Gastrocnemius medialis (tissue), 4 donors: ENCODE measurements around the gene CCDC39.

Experiments used
- POLR2A ChIP-seq, 2 donors: fragments of 450-650 bp; IDR thresholded peaks; one replicate each; pipeline ENCODE4 v1.6.1; 2017; ENCODE audit warnings: antibody characterized with exemption in 2 of 2, mild to moderate bottlenecking in 2 of 2, moderate library complexity in 2 of 2
- TF ChIP-seq, protein P1 (sequence below), 5 experiments: fragments of 450-650 bp in 3 of 5; fragments of 200-600 bp in 2 of 5; sonication (generic) in 2 of 5; IDR thresholded peaks in 4 of 5; conservative IDR thresholded peaks in 1 of 5; 1 replicate in 4 of 5; 2 replicates in 1 of 5; pipeline ENCODE4 v1.5.1; 2016 to 2019; ENCODE audit warnings: antibody characterized with exemption in 5 of 5, mild to moderate bottlenecking in 3 of 5, moderate library complexity in 3 of 5

DNA sequence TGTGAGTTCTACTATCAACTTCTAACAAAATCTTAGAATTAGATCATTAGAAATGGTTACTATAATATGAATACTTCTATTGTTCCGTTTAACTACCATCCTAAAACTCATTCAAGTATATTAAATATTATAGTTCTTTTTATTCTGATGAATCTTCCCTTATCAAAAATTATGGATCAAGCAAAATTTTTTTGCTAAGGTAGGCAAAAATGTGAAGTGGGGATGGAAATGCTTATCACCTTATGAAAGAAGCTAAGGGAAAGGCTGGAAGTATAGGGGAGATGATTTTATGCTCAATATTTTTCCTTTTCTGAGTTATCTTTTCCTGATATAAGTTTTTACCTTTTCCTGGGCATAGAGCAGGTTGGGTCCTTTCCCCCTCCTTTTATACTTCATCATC lies 40.7 kb upstream of the CCDC39 start:
- TF ChIP-seq, protein P1, sequence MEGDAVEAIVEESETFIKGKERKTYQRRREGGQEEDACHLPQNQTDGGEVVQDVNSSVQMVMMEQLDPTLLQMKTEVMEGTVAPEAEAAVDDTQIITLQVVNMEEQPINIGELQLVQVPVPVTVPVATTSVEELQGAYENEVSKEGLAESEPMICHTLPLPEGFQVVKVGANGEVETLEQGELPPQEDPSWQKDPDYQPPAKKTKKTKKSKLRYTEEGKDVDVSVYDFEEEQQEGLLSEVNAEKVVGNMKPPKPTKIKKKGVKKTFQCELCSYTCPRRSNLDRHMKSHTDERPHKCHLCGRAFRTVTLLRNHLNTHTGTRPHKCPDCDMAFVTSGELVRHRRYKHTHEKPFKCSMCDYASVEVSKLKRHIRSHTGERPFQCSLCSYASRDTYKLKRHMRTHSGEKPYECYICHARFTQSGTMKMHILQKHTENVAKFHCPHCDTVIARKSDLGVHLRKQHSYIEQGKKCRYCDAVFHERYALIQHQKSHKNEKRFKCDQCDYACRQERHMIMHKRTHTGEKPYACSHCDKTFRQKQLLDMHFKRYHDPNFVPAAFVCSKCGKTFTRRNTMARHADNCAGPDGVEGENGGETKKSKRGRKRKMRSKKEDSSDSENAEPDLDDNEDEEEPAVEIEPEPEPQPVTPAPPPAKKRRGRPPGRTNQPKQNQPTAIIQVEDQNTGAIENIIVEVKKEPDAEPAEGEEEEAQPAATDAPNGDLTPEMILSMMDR (IDR thresholded peaks at IDR 0.05 in 4 of 5, conservative IDR thresholded peaks at IDR 0.05 in 1 of 5), result no peak
- TF ChIP-seq POLR2A (IDR thresholded peaks at IDR 0.05), result no peak
